IMR-90 (cell line): ENCODE data around the gene TMPRSS3.

Experiments
- CHD1 ChIP-seq: IDR thresholded peaks from 2 replicates; pipeline ENCODE4 v1.6.1; 2012; ENCODE audit warnings: low read depth, low read length, improper control_type of control experiment
- POLR2A ChIP-seq: IDR thresholded peaks from 2 replicates; pipeline ENCODE4 v1.6.1; 2012; ENCODE audit warnings: mild to moderate bottlenecking, low read depth, low read length
- RAD21 ChIP-seq: IDR thresholded peaks from 2 replicates; pipeline ENCODE4 v1.6.1; 2012; ENCODE audit warnings: low read length, improper control_type of control experiment
- TF ChIP-seq, protein P1 (sequence below): conservative IDR thresholded peaks from 2 replicates; pipeline ENCODE4 v1.5.1; 2012; ENCODE audit warnings: mild to moderate bottlenecking, low read depth, low read length, improper control_type of control experiment

DNA sequence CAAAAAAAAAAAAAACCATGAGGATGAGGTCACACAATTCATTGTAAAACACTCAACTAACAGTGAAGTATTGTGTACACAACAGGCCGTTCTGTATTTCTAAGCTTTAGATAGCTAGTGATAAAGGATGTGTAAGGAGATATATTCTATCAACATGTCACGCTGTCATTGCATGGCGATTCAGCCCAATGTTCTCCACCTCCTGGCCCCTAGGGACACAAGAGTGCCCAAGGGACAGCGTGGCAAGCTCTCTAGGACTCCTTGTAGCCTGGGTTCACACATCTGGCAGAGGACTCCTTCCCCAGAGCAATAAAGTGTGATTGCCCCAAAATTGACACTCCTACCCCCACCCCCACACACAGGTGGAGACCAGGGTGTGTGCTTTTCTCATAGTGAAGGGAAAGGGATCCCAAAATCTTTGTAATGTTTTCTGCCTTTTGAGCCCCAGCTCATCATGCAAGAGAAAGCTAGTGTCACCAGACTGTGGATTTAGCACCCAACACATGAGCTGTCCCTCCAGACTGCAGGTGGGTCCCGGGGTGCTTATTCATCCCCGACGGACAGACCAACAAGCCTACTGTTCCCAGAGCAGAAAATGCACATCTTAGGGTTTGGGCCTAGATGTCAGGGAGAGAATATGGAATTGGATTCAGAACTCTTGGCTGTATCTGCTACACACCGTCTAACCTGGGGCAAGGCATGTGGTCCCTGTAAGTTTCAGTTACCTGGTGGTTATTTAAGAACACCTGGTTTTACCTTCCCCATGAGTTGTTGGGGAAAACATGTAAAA is 11.5 kb downstream of the TMPRSS3 start:
- TF ChIP-seq RAD21 (no peak), CHD1 (no peak), POLR2A (no peak)
- TF ChIP-seq, protein P1, sequence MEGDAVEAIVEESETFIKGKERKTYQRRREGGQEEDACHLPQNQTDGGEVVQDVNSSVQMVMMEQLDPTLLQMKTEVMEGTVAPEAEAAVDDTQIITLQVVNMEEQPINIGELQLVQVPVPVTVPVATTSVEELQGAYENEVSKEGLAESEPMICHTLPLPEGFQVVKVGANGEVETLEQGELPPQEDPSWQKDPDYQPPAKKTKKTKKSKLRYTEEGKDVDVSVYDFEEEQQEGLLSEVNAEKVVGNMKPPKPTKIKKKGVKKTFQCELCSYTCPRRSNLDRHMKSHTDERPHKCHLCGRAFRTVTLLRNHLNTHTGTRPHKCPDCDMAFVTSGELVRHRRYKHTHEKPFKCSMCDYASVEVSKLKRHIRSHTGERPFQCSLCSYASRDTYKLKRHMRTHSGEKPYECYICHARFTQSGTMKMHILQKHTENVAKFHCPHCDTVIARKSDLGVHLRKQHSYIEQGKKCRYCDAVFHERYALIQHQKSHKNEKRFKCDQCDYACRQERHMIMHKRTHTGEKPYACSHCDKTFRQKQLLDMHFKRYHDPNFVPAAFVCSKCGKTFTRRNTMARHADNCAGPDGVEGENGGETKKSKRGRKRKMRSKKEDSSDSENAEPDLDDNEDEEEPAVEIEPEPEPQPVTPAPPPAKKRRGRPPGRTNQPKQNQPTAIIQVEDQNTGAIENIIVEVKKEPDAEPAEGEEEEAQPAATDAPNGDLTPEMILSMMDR, result no peak
